SK-N-SH (cell line): ENCODE data around the gene RBSN.

Source experiments
- CTCF ChIP-seq: fragments of 200-600 bp; sonication (generic); IDR thresholded peaks from 2 replicates; pipeline ENCODE4 v1.6.1; 2017; ENCODE audit warnings: antibody characterized with exemption, mild to moderate bottlenecking, moderate library complexity
- RFX5 ChIP-seq: IDR thresholded peaks from 2 replicates; pipeline ENCODE4 v1.6.1; 2012; ENCODE audit warnings: mild to moderate bottlenecking, improper control_type of control experiment, low read length
- ZBTB33 ChIP-seq: IDR thresholded peaks from 2 replicates; pipeline ENCODE4 v1.4.0; 2012; ENCODE audit warnings: low read depth, borderline replicate concordance

GRCh38 chr3:15116032-15116669 lies 17.2 kb upstream of the RBSN start:
- TF ChIP-seq CTCF, result no peak
- TF ChIP-seq ZBTB33, result no peak
- no peak for TF ChIP-seq RFX5
